Colonic mucosa (tissue), 4 donors: Measurements from ENCODE around the gene NRARP. TPM values are rescaled to one million over a fixed set of nuclear protein-coding genes. Genes with fewer than 3 reads are reported as not detected.

Experiments
- DNase-seq: peaks from one replicate; pipeline ENCODE4 v3.0.0-alpha.2; 2020
- H3K27ac ChIP-seq: fragments of 200-600 bp; one replicate; pipeline ENCODE4 v1.8.0; 2021
- H3K27me3 ChIP-seq: fragments of 200-600 bp; one replicate; pipeline ENCODE4 v1.8.0; 2021
- H3K36me3 ChIP-seq: fragments of 200-600 bp; one replicate; pipeline ENCODE4 v1.8.0; 2021
- H3K4me1 ChIP-seq: fragments of 200-600 bp; one replicate; pipeline ENCODE4 v1.8.0; 2021; ENCODE audit warnings: mild to moderate bottlenecking
- H3K4me3 ChIP-seq: fragments of 200-600 bp; one replicate; pipeline ENCODE4 v1.8.0; 2021
- H3K9ac ChIP-seq, 2 donors: one replicate each; pipeline ENCODE4 v1.7.0; 2013; ENCODE audit warnings: control low read depth in 2 of 2, low read depth in 2 of 2, low read length in 2 of 2
- H3K9me3 ChIP-seq: fragments of 200-600 bp; one replicate; pipeline ENCODE4 v1.8.0; 2021
- CTCF ChIP-seq: fragments of 200-600 bp; IDR thresholded peaks from one replicate; pipeline ENCODE4 v1.8.0; 2022; ENCODE audit warnings: antibody characterized with exemption, mild to moderate bottlenecking
- intact Hi-C: fragments of 100-400 bp; cut with DNase I; formaldehyde crosslinking; loops from one replicate; pipeline ENCODE4 v1.14.1; 2022
- total RNA-seq, 2 donors: library from RNA; stranded (reverse); fragmentation: NEBNext Ultra II Directional in 1 of 2; extraction: Animal tissue kit (Norgen Biotek cat#: 25700) in 1 of 2; gene quantifications; one replicate each; pipeline ENCODE4 v1.2.1, GENCODE V29; 2021
- donor health status: healthy.
- donor health status: DM: no; HTN: no; CAD: no.
- donor health status: DM: no; HTN: no; CAD: no.

The NRARP gene
- total RNA-seq, 2 donors from 2014 or later, result 120 to 178 TPM

GRCh38 chr9:137303151-137303892 lies 1.3 kb upstream of the NRARP start:
- TF ChIP-seq CTCF, result no peak
- intact Hi-C loops, result loop anchor here (5.0 kb wide), 1 partner anchor 104 kb away; no protein-coding TSS in a partner anchor
- Histone ChIP-seq H3K9me3 (no peaks in the 10 kb centered on the region), H3K4me3 (peak overlapping the region; percentile 54), H3K4me1 (peaks cover 41% of the 10 kb centered on the region), H3K27me3 (peaks cover 8% of the 10 kb centered on the region), H3K36me3 (no peaks in the 10 kb centered on the region), H3K9ac (peak overlapping the region; percentile 82 to 96), H3K27ac (peak overlapping the region; percentile 98)
- peak; percentile 75 for DNase-seq

DNA sequence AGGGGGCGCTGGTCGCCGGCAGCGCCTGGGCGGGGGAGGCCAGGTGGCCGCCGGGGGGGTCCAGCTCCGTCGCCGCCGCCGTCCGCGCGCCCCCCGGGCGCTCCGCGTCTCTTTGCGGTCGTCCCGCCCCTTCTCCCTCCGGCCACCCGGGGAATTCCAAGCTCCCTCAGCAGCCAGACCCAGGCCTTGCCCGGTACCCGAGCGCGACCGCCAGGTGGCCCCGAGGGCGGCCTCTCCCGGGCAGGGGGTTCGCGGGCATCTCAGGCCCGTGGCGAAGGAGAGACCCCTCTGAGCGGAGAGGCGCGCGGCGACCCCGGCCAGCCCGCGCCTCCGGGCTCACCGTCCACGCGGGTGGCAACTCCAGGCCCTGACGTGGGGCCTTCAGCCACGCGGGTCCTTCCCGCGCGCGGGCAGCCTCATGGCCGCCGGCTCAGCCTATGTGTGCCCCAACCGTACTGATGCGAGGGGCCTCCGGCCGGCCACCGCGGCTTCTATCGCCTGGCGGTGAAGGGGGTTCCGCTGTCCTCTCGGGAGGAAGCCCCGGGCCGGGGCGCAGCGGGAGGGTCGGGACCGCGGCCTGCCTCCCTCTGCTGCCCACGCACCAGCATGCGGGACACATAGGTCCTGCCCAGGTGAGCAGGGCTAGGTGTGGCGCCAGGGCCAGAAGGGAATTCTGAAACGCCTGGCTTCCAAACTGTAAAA lies 529 bp upstream of the NRARP start:
- Histone ChIP-seq H3K27ac (peak overlapping the region; percentile 98), H3K4me3 (peak overlapping the region; percentile 54), H3K4me1 (peaks cover 37% of the 10 kb centered on the region), H3K9me3 (no peaks in the 10 kb centered on the region), H3K9ac (peak overlapping the region; percentile 82 to 96), H3K27me3 (peaks cover 11% of the 10 kb centered on the region), H3K36me3 (no peaks in the 10 kb centered on the region)
- intact Hi-C loops, result loop anchor here (5.0 kb wide), 1 partner anchor 105 kb away; no protein-coding TSS in a partner anchor
- DNase-seq, result no peak
- peak; percentile 31 for TF ChIP-seq CTCF

DNA sequence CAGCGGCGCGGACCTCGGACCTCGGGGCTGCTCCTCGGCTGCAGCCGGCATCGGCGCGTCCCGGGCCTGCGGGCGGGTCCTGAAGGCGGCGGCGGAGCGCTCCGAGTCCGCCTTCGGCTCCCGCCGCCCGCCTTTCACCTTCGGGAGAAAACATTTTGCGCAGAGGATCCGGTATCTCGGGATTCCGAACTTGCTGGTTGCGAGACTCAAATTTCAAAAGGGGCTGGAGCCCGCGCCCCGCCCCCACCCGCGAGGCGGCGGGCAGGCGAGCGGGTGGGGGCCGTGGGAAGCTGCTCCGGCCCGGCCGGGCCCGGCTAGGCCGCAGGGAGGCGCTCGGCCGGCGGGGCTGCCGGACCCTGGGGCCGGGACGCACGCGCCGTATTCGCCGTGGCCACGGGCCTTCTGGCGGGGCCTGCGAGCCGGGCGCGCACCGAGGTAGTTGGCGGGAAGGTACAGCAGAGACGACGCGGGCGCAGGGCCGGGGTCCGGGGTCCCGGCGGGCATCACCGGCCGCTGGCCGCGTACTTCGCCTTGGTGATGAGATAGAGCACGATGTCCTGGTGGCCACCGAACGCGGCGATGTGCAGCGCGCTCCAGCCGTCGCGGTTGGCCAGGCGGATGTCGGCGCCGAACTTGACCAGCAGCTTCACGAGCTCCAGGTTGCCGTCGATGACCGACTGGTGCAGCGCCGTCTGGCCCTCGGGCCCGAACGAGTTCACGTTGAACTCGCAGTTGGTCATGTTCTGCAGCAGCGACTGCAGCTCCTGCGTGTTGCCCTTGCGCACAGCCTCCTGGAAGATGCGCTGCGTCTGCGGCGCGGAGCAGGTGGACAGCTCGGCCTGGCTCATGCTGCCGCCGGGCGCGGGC lies 757 bp downstream of the NRARP start:
- DNase-seq, result peak; percentile 32
- Histone ChIP-seq H3K27ac (peak overlapping the region; percentile 97), H3K4me1 (peaks cover 28% of the 10 kb centered on the region), H3K36me3 (no peaks in the 10 kb centered on the region), H3K9ac (peak overlapping the region; percentile 85 to 99), H3K9me3 (no peaks in the 10 kb centered on the region), H3K27me3 (peaks cover 11% of the 10 kb centered on the region), H3K4me3 (peak overlapping the region; percentile 66)
- TF ChIP-seq CTCF, result no peak
- intact Hi-C loops, result loop anchor here (5.0 kb wide), 1 partner anchor 106 kb away; no protein-coding TSS in a partner anchor

- H3K9ac ChIP-seq, result peak overlapping the region; percentile 85 to 99
- H3K27ac ChIP-seq, result peak overlapping the region; percentile 97
- H3K27me3 ChIP-seq, result peaks cover 14% of the 10 kb centered on the region
Observed at GRCh38 chr9:137300567-137301080, 1.4 kb downstream of the NRARP start.

More at GRCh38 chr9:137300567-137301080, 1.4 kb downstream of the NRARP start:
- intact Hi-C loops, result loop anchor here (5.0 kb wide), 1 partner anchor 107 kb away; no protein-coding TSS in a partner anchor
- peak overlapping the region; percentile 66 for H3K4me3 ChIP-seq
- no peaks in the 10 kb centered on the region for H3K9me3 ChIP-seq
- H3K4me1 ChIP-seq, result peaks cover 21% of the 10 kb centered on the region
- no peaks in the 10 kb centered on the region for H3K36me3 ChIP-seq
- DNase-seq, result peak; percentile 69
- TF ChIP-seq CTCF, result no peak
